Right lobe of liver (tissue), 4 donors: Measurements from ENCODE around the gene LDLRAD3.

Source experiments
- CTCF ChIP-seq, 4 donors: fragments of 200-600 bp in 3 of 4; fragments of 450-650 bp in 1 of 4; IDR thresholded peaks; one replicate each; pipeline versions ENCODE4 v1.5.1 to v1.8.0; 2016 to 2022; ENCODE audit warnings: antibody characterized with exemption in 4 of 4, mild to moderate bottlenecking in 2 of 4
- POLR2A ChIP-seq: fragments of 450-650 bp; IDR thresholded peaks from one replicate; pipeline ENCODE4 v1.6.1; 2017; ENCODE audit warnings: antibody characterized with exemption, mild to moderate bottlenecking
- donor health status: DM: no; HTN: no; CAD: no.
- donor health status: DM: no; HTN: no; CAD: no.
- donor health status: DM: no; HTN: yes; CAD: no.

DNA sequence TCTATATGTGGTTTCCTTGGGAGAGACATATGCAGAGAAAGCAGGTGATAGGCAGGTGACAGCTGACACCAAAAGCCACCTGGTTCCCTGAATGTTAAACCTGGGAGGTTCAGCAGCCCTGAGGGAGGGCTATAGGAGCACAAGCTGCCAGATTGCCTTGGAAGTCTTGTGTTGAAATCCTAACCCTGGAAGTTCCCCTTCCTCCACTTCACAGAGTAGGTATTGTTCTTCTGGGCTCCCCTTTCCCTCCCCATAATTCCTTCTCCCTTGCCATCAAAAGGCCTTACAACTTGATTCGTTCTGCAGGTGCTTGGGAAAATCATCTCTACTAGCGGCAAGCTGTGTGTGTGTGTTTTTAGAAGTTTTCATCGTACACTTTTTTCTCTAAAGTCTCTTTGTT, 5.4 kb downstream of the LDLRAD3 start:
- TF ChIP-seq CTCF (IDR thresholded peaks at IDR 0.05) = no peak
- no peak for TF ChIP-seq POLR2A
